ENCODE data around the gene TSPAN18.
A peak's percentile ranks its signal among the peaks of the same experiment; 100 is the strongest.

The TSPAN18 gene, protein sequence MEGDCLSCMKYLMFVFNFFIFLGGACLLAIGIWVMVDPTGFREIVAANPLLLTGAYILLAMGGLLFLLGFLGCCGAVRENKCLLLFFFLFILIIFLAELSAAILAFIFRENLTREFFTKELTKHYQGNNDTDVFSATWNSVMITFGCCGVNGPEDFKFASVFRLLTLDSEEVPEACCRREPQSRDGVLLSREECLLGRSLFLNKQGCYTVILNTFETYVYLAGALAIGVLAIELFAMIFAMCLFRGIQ

GRCh38 chr11:44726283-44727113, at the start of gene TSPAN18:
Gene TSPAN18, plus strand, starts transcription at chr11:44726962. Its CDS starts 179,455 bp downstream, at chr11:44906417.
- DNase-seq (ENCODE audit: low read depth): no peak

DNA sequence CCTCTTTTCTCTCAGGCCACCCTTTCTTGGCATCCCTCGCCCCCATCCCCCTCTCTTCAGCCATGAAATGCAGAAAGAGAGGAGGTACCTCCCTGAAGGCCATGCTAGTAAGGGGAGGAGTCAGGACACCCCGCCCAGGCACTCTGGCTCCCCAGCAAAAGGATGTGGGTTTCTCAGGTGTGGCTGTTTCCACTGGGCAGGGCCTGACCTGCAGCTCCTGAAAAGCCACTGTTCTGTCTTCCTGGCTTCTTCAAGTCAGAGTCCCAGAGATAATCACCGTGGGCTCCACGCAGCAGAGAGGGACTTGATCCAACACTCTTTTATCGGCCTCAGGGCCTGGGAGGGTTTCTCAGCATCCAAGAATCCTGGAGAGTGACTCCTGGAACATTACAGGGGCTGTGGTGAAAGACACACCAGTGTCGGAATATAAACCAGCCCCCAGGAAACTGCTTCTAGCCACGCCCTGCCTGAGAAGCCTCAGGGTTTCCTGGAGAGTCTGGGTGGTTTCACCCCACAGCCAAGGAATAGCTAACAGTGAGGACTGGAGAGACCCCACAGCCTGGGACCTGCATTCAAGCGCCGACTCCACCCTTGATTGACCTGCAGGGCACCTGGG, 45.7 kb upstream of the TSPAN18 start:
- peak; percentile 14 for DNase-seq (ENCODE audit: low read depth)

DNA sequence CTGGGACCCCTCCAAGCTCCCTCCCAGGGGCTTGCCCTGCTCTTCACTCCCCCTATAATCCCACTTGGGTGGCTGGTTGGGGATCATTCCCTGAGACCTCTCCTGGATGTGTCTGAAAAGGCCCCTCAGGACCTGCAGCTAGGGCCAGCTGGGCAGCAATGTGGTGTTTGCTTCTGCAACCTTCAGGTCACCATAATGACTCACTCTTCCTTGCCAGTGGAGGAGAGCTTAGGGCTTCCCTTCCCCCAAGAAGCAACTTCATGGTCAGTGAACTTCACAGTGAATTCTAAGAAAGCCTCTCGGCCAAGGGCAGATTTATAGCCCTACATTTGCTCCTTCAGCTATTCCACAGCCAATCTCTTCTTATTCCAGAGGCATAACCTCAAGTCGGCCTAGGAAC, 45.1 kb upstream of the TSPAN18 start:
- no peak for DNase-seq (ENCODE audit: low read depth)

DNA sequence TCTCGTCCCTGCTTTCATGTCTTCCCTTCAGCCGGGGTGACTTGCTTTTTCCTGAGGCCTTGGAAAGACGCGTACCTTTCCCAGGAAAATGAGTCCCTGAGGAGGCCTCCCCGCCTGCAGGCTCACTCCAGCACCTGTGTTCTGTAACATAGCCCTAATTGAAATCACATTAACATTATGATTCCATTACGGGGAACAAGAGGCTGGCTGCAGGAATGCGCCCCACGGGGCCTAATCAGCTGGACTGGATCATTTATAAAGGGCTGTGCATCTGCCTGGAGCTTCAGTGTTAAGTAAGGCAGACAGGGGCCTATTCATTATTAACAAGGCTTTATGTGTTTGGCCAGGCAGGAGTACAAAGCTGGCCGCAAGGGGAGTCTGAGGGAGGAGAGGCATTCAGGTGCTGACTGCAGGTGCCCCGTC, 41.9 kb upstream of the TSPAN18 start:
- no peak for DNase-seq (ENCODE audit: low read depth)

GRCh38 chr11:44687388-44687787, 39.4 kb upstream of the TSPAN18 start:
- no peak for DNase-seq (ENCODE audit: low read depth)

DNA sequence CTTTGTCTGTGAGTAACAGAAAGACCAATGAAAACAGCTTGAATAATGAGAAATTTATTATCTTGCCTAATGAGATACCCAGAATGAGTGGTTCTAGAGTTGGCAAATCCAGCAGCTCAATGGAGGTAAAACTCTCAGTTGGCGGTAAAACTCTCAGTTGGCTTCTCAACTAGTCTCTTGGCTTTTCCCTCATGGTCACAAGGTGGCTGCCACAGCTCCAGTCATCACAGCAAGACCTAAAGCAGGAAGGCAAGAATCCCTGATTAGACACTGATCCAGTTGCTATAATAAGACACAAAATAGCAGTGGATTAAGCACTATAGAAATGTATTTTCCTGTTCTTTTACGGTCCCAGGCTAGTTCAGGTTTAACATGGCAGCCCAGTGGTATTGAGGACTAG, 37.5 kb upstream of the TSPAN18 start:
- DNase-seq (ENCODE audit: low read depth): no peak

DNA sequence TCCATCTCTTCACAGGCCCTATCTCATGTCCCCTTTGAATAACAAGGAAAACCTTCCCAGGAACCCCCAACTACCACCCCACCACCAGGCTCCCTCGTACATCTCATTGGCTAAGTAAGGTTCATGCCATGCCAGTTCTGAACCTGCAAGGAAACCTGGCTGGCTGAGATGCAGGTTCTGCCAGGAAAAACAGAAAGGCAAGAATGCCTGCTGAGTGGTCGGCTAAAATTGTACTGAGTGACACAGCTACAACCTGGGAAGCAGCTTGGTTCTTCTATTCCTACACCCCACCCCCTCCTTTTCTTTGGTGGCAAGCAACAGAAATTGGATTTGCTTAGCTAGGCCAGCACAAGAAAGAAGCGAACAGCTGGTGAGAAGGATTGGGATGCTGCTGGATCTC, 36.1 kb upstream of the TSPAN18 start:
- no peak for DNase-seq (ENCODE audit: low read depth)

DNA sequence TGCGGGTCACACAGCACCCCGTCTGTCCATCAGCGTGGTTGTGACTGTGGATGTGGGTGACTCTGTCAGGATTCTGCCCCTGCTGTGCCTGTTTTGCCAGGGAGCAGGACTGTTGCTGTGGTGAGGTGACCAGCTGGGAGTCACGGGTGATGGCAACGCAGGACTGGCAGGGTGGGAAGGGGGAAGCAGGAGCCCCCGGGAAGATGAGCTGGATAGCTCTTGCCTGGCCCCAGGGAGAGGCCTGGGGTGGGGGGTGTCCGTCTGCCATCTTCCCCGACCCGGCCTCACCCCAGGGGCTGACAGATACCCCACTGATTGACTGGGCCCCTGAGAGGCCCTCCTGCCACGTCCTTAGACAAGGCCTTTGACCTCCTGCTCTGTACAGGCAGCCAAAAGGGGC, 34.3 kb upstream of the TSPAN18 start:
- no peak for DNase-seq (ENCODE audit: low read depth)

- no peak for DNase-seq (ENCODE audit: low read depth)
These were observed 33.1 kb upstream of the TSPAN18 start for GRCh38 chr11:44693654-44694119.

DNA sequence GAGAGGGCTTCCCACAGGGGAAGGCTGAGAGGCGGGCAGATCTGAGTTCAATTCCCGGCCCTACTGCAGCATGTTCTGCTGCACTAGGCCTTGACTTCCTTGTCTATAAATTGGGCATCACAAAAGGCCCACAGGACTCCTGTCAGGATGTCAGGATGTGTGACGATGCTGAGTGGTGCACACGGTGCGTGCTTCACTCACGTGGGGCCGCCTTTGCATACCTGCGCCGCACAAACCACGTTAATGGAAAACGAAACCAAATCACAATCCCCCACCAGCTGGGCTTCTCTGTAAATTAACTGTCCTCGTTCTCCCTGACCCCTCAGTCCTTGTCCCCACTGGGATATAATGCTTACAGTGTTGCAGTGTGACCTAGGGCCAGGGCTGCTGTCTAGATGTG, 32.3 kb upstream of the TSPAN18 start:
- DNase-seq (ENCODE audit: low read depth): no peak

GRCh38 chr11:44695169-44695833, 31.5 kb upstream of the TSPAN18 start:
- no peak for DNase-seq (ENCODE audit: low read depth)

- no peak for DNase-seq (ENCODE audit: low read depth)
These were observed 28.4 kb upstream of the TSPAN18 start for GRCh38 chr11:44698252-44698912.

- DNase-seq (ENCODE audit: low read depth): no peak
These were observed 27.0 kb upstream of the TSPAN18 start for GRCh38 chr11:44699497-44700408.

- DNase-seq (ENCODE audit: low read depth): no peak
These were observed 25.5 kb upstream of the TSPAN18 start for GRCh38 chr11:44701276-44701675.

DNA sequence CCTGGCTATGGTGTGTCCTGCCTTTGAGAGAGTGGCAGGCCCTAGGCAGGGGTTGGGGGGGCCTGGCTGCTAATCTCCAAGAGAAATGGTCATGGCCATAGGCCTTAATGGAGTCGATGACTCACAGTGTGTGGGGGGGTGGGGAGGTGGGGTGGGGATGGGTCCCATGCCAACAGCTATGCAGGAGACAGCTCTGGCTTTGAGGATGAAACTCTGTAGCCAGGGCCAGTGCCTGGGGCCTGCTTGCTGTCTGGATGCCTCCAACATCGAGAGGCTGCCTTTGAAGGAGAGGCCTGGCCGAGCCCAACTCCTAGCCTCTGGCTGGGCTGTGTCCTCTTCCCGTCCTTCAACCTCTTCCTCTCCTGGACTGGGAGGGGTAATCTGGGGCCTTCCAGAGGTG, 23.9 kb upstream of the TSPAN18 start:
- no peak for DNase-seq (ENCODE audit: low read depth)

DNA sequence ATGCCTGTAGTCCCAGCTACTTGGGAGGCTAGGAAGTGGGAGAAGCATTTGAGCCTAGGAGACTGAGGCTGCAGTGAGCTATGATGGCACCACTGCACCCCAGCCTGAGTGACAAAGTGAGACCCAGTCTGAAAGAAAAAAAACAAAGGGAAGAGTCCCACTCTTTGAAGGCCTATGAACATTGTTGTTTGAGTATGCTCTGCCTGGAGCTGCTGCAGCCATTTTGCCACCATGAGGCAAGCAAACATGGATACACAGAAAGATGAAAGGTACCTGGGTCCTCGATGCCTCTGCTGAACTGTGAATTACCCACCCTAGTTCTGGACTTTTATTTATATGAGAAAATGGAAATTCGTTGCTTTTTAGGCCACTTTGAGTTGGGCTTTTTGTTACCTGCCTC, 19.7 kb upstream of the TSPAN18 start:
- DNase-seq (ENCODE audit: low read depth): no peak

DNA sequence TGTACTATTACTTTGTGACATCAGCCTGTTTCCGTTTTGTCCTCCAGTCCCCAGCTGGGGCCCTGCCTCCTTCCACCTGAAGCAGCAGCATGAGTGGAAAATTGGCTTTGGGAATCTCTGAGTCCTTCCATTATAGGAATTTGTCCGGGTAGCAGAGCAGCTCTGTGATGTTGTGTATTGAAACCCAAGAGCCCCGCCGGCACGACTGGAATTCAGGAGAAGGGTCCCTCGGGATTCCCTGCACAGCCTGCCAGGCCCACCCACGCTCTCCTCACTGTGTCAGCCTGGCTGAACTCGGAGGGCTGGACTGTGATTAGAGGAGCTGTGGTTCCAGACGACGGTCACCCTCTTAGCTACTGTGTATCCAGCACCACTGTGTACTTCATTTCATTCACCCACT, 18.8 kb upstream of the TSPAN18 start:
- DNase-seq (ENCODE audit: low read depth): no peak

DNA sequence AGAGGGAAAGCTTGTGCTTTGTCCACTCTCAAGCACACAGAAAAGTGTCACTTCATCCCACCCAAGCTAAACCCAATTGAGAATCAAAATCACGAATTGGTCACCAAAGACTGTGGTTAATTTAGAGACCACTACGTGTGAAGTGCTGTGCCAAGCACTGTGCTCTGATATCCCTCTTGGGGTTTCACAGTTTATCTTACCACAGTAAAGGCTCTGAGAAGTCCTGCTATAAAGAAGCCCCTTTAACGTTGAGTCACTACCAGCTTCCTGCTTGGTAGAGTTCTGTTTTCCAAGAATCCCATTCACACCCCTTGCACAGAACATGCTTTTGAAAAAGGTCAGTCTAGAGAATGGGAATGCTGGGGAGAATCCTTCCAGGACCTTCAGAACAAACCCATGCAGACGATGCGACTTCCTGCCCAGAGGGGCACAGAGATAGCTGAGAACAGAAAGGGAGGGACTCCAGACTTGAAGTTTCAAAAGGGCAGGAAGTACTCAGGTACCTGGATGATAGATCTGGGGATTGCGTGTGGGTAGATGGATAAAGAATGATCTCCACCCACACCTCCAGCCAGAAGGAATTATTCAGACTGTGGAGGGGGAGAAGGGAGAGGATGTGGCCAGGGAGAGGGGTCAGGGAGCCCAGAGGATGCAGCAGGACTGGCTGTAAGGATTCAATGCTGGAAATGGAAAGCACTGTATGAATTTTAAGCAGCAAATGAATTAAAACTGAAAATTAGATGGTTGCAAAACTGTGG, 18.1 kb upstream of the TSPAN18 start:
- DNase-seq (ENCODE audit: low read depth): no peak

DNA sequence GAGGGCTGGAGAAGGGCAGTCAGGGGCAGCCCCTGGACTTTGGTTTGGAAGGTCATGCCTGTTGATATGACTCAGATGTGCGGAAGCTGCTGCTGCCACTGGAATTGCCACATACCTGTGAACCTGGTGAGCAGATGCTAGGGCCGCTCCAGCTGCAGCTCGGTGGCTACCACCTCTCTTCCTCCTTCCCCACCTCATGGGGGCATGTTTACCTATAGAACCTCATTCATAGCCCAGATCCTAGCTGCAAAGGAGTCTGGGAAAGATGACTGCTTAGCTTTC, 17.5 kb upstream of the TSPAN18 start:
- DNase-seq (ENCODE audit: low read depth): no peak

- no peak for DNase-seq (ENCODE audit: low read depth)
These were observed 16.8 kb upstream of the TSPAN18 start for GRCh38 chr11:44709966-44710365.

Data from activated gamma-delta T cell treated with anti-CD3 and anti-CD28 coated beads, Interleukin-2, amount 50 U/mL, for 16 hours (primary cell).